Measurements from ENCODE around the gene NME2.

Gene NME2

DNA sequence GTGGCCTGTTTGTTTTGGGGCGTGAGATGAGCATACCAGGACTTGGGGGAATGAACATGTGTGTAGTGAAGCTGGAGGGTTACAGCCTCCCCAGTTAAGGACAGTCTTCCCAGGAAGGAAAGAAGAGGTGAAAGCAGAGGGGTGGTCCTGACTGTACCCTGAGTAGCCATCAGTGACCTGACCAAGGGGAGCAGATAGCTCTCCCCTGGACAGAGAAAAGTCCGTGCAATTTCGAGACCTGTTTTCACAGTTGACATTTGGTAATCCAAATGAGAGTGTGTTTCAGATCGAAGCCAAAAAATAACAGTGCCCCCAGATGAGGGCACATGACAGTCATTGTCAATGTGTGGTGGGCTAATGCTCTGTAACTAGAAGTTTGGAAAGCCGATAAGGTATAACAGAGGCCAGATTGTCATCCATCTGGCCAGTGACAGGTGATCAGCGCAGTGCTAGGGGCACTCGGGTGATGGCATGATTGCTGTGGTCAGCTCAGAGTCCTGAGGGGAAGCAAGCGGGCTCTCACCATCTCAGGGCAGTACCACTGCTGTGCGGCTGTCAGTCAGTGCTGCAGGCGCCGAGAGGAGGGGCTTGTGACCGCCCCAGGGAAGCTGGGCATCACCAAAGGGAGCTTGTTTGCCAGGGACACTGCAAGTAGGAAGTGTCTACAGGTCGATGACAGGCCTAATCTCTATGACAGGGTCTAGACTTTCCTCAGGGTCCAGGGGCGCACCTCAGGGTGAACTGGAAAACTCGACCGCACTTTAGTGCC is 1.1 kb upstream of the NME2 start (continued):
- TF ChIP-seq ZNF398 (tag by site-specific recombination; IDR thresholded peaks at IDR 0.05) (no peak), TCF7L2 (IDR thresholded peaks at IDR 0.05; ENCODE audit: borderline replicate concordance, low read depth, low read length) (no peak)

- H3K9me3 ChIP-seq (ENCODE audit: control insufficient read depth, insufficient read depth, low read depth, low read length) = no peaks in the 10 kb centered on the region
- ChIA-PET CTCF (interaction anchor here (0.5 to 2.0 kb wide), 4 partner anchors 10 to 383 kb away, joined by 4 to 10 read pairs (median 6); partner anchors contain the start of gene NME1), POLR2A (interaction anchor here (0.5 to 3.0 kb wide), 12 partner anchors 10 to 299 kb away, joined by 3 to 36 read pairs (median 4); partner anchors contain the start of genes MBTD1, NME1, SPAG9 and TOB1)
- 0 out of 2 replicates have a peak, but pooled peaks cover 5% of the 10 kb centered on the region for H3K4me1 ChIP-seq (ENCODE audit: control insufficient read depth, insufficient read depth, low read length)
- peaks cover 61 to 64% of the 10 kb centered on the region in 2 experiments for H3K36me3 ChIP-seq (ENCODE audit: control insufficient read depth in 2 of 2, insufficient read depth in 1 of 2, low read length in 2 of 2)
- H3K27ac ChIP-seq (ENCODE audit: extremely low read depth, low read depth, low read length) = peak overlapping the region; percentile 64
- H3K4me3 ChIP-seq (ENCODE audit: low read depth, low read length) = peak overlapping the region; percentile 88
- TF ChIP-seq SETDB1 (IDR thresholded peaks at IDR 0.05; ENCODE audit: insufficient read length, low read length) (no peak), TSHZ1 (tag by site-specific recombination; IDR thresholded peaks at IDR 0.05; ENCODE audit: borderline replicate concordance) (peak; percentile 33; the same call in 1 of the 2 replicates), REPIN1 (tag by site-specific recombination; IDR thresholded peaks at IDR 0.05; ENCODE audit: low read depth) (0 out of 2 replicates have a peak, but pooled peaks have one; percentile 76), ZNF155 (tag by site-specific recombination; IDR thresholded peaks at IDR 0.05) (no peak), ZNF214 (tag by site-specific recombination; IDR thresholded peaks at IDR 0.05; ENCODE audit: borderline replicate concordance) (no peak), KLF9 (tag by site-specific recombination; IDR thresholded peaks at IDR 0.05; ENCODE audit: low read depth) (no peak), ZNF311 (tag by site-specific recombination; IDR thresholded peaks at IDR 0.05; ENCODE audit: borderline replicate concordance) (no peak), ZNF792 (tag by site-specific recombination; IDR thresholded peaks at IDR 0.05) (no peak; the same call in 1 of the 2 replicates), SP7 (tag by site-specific recombination; IDR thresholded peaks at IDR 0.05) (peak; percentile 86), ZNF398 (tag by site-specific recombination; IDR thresholded peaks at IDR 0.05) (peak; percentile 84), ZNF747 (tag by site-specific recombination; IDR thresholded peaks at IDR 0.05) (no peak), GFI1B (tag by site-specific recombination; IDR thresholded peaks at IDR 0.05) (no peak)
- TF ChIP-seq, protein P1, sequence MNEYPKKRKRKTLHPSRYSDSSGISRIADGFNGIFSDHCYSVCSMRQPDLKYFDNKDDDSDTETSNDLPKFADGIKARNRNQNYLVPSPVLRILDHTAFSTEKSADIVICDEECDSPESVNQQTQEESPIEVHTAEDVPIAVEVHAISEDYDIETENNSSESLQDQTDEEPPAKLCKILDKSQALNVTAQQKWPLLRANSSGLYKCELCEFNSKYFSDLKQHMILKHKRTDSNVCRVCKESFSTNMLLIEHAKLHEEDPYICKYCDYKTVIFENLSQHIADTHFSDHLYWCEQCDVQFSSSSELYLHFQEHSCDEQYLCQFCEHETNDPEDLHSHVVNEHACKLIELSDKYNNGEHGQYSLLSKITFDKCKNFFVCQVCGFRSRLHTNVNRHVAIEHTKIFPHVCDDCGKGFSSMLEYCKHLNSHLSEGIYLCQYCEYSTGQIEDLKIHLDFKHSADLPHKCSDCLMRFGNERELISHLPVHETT (tag by site-specific recombination; IDR thresholded peaks at IDR 0.05) = peak; percentile 80; the same call in 1 of the 2 replicates
- TF ChIP-seq, protein P2, sequence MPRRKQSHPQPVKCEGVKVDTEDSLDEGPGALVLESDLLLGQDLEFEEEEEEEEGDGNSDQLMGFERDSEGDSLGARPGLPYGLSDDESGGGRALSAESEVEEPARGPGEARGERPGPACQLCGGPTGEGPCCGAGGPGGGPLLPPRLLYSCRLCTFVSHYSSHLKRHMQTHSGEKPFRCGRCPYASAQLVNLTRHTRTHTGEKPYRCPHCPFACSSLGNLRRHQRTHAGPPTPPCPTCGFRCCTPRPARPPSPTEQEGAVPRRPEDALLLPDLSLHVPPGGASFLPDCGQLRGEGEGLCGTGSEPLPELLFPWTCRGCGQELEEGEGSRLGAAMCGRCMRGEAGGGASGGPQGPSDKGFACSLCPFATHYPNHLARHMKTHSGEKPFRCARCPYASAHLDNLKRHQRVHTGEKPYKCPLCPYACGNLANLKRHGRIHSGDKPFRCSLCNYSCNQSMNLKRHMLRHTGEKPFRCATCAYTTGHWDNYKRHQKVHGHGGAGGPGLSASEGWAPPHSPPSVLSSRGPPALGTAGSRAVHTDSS (tag by site-specific recombination; IDR thresholded peaks at IDR 0.05) = no peak
- TF ChIP-seq, protein P3, sequence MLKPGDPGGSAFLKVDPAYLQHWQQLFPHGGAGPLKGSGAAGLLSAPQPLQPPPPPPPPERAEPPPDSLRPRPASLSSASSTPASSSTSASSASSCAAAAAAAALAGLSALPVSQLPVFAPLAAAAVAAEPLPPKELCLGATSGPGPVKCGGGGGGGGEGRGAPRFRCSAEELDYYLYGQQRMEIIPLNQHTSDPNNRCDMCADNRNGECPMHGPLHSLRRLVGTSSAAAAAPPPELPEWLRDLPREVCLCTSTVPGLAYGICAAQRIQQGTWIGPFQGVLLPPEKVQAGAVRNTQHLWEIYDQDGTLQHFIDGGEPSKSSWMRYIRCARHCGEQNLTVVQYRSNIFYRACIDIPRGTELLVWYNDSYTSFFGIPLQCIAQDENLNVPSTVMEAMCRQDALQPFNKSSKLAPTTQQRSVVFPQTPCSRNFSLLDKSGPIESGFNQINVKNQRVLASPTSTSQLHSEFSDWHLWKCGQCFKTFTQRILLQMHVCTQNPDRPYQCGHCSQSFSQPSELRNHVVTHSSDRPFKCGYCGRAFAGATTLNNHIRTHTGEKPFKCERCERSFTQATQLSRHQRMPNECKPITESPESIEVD (tag by site-specific recombination; IDR thresholded peaks at IDR 0.05) = no peak
- TF ChIP-seq, protein P4, sequence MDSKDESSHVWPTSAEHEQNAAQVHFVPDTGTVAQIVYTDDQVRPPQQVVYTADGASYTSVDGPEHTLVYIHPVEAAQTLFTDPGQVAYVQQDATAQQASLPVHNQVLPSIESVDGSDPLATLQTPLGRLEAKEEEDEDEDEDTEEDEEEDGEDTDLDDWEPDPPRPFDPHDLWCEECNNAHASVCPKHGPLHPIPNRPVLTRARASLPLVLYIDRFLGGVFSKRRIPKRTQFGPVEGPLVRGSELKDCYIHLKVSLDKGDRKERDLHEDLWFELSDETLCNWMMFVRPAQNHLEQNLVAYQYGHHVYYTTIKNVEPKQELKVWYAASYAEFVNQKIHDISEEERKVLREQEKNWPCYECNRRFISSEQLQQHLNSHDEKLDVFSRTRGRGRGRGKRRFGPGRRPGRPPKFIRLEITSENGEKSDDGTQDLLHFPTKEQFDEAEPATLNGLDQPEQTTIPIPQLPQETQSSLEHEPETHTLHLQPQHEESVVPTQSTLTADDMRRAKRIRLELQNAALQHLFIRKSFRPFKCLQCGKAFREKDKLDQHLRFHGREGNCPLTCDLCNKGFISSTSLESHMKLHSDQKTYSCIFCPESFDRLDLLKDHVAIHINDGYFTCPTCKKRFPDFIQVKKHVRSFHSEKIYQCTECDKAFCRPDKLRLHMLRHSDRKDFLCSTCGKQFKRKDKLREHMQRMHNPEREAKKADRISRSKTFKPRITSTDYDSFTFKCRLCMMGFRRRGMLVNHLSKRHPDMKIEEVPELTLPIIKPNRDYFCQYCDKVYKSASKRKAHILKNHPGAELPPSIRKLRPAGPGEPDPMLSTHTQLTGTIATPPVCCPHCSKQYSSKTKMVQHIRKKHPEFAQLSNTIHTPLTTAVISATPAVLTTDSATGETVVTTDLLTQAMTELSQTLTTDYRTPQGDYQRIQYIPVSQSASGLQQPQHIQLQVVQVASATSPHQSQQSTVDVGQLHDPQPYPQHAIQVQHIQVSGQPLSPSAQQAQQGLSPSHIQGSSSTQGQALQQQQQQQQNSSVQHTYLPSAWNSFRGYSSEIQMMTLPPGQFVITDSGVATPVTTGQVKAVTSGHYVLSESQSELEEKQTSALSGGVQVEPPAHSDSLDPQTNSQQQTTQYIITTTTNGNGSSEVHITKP (tag by site-specific recombination; IDR thresholded peaks at IDR 0.05) = peak; percentile 82
Measured at GRCh38 chr17:51165680-51166197, 472 bp upstream of the NME2 start.
